PC-3 (cell line): Measurements from ENCODE around the gene SYT13. TPM values are rescaled to one million over a fixed set of nuclear protein-coding genes. Genes with fewer than 3 reads are reported as not detected.

Experiments used
- ATAC-seq: fragments of 200-7000 bp; cut with Tn5 transposase; 2 replicates; pipeline ENCODE4 v1.9.1; 2020; ENCODE audit warnings: mild to moderate bottlenecking, moderate library complexity
- BruUV-seq: library from RNA; stranded (reverse); fragments of 400-500 nt; replicated peaks from 2 replicates; lab custom pipeline; 2021; lab: Mats Ljungman, UMichigan
- CTCF ChIA-PET: fragments of 300-600 bp; sonication (Branson Sonifier 250); formaldehyde crosslinking; loops from one replicate; lab custom pipeline; 2022; ENCODE audit warnings: antibody characterized with exemption; lab: Charles Lee
- POLR2A ChIA-PET: fragments of 300-600 bp; sonication (Branson Sonifier 250); formaldehyde crosslinking; loops from one replicate; lab custom pipeline; 2022; ENCODE audit warnings: antibody characterized with exemption; ENCODE audit not compliant: unreplicated experiment; lab: Charles Lee
- DNase-seq: peaks from one replicate; pipeline ENCODE4 v3.0.0-alpha.2; 2015
- H2AFZ ChIP-seq: fragments of 300-600 bp; sonication (generic); 2 replicates; pipeline ENCODE4 v1.6.0; 2016; ENCODE audit warnings: antibody characterized with exemption, low read length
- H3F3A ChIP-seq: fragments of 300-600 bp; sonication (generic); one replicate; pipeline ENCODE4 v1.6.0; 2017; ENCODE audit warnings: antibody characterized with exemption, low read length, control low read depth, mild to moderate bottlenecking; ENCODE audit not compliant: unreplicated experiment
- H3K27ac ChIP-seq: fragments of 300-600 bp; sonication (generic); 2 replicates; pipeline ENCODE4 v1.5.1; 2016; ENCODE audit warnings: mild to moderate bottlenecking, low read length
- H3K27me3 ChIP-seq: fragments of 300-600 bp; sonication (generic); 2 replicates; pipeline ENCODE4 v1.6.1; 2016; ENCODE audit warnings: low read length, mixed read lengths
- H3K36me3 ChIP-seq: fragments of 300-600 bp; sonication (generic); 2 replicates; pipeline ENCODE4 v1.6.1; 2016; ENCODE audit warnings: low read depth, mixed run types, low read length, mixed read lengths
- H3K4me1 ChIP-seq: fragments of 300-600 bp; sonication (generic); 2 replicates; pipeline ENCODE4 v1.5.1; 2016; ENCODE audit warnings: low read length; ENCODE audit not compliant: insufficient read depth
- H3K4me2 ChIP-seq: fragments of 300-600 bp; sonication (generic); 2 replicates; pipeline ENCODE4 v1.6.0; 2016; ENCODE audit warnings: low read length
- H3K4me3 ChIP-seq: fragments of 300-600 bp; sonication (generic); 2 replicates; pipeline ENCODE4 v1.5.1; 2016; ENCODE audit warnings: mild to moderate bottlenecking, low read length, mixed read lengths
- H3K79me2 ChIP-seq: fragments of 300-600 bp; sonication (generic); 2 replicates; pipeline ENCODE4 v1.6.1; 2017; ENCODE audit warnings: low read length, mixed read lengths
- H3K9ac ChIP-seq: fragments of 300-600 bp; sonication (generic); 2 replicates; pipeline ENCODE4 v1.6.0; 2016; ENCODE audit warnings: mild to moderate bottlenecking, low read length
- H3K9me2 ChIP-seq: fragments of 300-600 bp; sonication (generic); replicated peaks from 2 replicates; pipeline ENCODE4 v1.6.1; 2016; ENCODE audit warnings: mixed run types, low read length, mixed read lengths
- H3K9me3 ChIP-seq: fragments of 300-600 bp; sonication (generic); 2 replicates; pipeline ENCODE4 v1.6.1; 2016; ENCODE audit warnings: low read length, mixed read lengths
- H4K20me1 ChIP-seq: fragments of 300-600 bp; sonication (generic); 2 replicates; pipeline ENCODE4 v1.6.1; 2016; ENCODE audit warnings: low read length, mixed read lengths
- EZH2 ChIP-seq: fragments of 300-600 bp; sonication (generic); IDR thresholded peaks from one replicate; pipeline ENCODE4 v1.6.1; 2017; ENCODE audit warnings: antibody characterized with exemption, mild to moderate bottlenecking, low read length; ENCODE audit not compliant: unreplicated experiment
- EZH2phosphoT487 ChIP-seq: fragments of 300-600 bp; sonication (generic); IDR thresholded peaks from 2 replicates; pipeline ENCODE4 v1.6.1; 2018; ENCODE audit warnings: mild to moderate bottlenecking, antibody characterized with exemption, low read length, borderline replicate concordance
- intact Hi-C: fragments of 100-400 bp; cut with micrococcal nuclease; formaldehyde crosslinking; loops from 2 replicates; pipeline ENCODE4 v1.9.0; 2023
- total RNA-seq: library from RNA; depleted of rRNA; stranded (reverse); fragments of >200 nt; gene quantifications from 2 replicates; pipeline ENCODE4 v1.2.3, GENCODE V29; 2014
- TF ChIP-seq, protein P1 (sequence below): fragments of 300-600 bp; sonication (generic); conservative IDR thresholded peaks from 2 replicates; pipeline ENCODE4 v1.5.1; 2017; ENCODE audit warnings: antibody characterized with exemption, low read depth, mild to moderate bottlenecking, low read length

SYT13 gene
- total RNA-seq, 1 experiment from 2014 or later, result not detected

DNA sequence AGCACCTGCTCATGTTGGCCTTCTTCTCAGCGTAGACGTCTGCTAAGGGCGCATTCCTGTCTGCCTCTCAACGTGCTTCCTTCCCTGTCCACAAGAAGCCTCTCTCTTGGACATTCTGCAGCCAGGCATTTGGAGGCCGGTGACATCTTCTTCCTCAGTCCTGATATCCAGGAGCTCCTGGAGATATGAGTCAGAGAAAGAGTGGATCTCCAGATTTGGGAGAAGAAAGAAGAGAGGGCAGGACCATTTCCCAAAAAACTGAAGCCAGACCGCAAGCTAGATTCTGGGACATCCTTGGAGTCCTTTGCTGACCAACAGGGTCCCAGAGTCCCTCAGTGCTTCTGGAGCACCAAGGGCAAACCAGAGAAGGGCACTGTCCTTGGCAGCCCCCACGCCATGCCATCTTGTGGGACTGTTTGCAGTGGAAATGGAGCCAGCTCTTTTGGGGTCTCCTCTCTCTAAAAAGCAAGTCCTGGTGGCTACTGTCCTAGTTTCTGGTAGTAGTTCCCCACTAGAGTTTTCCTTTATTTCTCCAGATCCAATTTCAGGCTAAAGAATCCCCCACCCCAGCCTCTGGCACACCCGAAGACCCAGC lies 36.1 kb upstream of the SYT13 start:
- H3K9me2 ChIP-seq, result no peaks in the 10 kb centered on the region
- DNase-seq (no peak), ATAC-seq (no peak)
- no peaks in the 10 kb centered on the region for H3K79me2 ChIP-seq
- H3K9ac ChIP-seq, result no peak overlapping the region
- H3K4me3 ChIP-seq, result no peak overlapping the region
- no peaks in the 10 kb centered on the region for H4K20me1 ChIP-seq
- TF ChIP-seq, protein P1, sequence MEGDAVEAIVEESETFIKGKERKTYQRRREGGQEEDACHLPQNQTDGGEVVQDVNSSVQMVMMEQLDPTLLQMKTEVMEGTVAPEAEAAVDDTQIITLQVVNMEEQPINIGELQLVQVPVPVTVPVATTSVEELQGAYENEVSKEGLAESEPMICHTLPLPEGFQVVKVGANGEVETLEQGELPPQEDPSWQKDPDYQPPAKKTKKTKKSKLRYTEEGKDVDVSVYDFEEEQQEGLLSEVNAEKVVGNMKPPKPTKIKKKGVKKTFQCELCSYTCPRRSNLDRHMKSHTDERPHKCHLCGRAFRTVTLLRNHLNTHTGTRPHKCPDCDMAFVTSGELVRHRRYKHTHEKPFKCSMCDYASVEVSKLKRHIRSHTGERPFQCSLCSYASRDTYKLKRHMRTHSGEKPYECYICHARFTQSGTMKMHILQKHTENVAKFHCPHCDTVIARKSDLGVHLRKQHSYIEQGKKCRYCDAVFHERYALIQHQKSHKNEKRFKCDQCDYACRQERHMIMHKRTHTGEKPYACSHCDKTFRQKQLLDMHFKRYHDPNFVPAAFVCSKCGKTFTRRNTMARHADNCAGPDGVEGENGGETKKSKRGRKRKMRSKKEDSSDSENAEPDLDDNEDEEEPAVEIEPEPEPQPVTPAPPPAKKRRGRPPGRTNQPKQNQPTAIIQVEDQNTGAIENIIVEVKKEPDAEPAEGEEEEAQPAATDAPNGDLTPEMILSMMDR, result no peak
- TF ChIP-seq EZH2, result no peak
- no peak for TF ChIP-seq EZH2phosphoT487
- H3K36me3 ChIP-seq, result no peaks in the 10 kb centered on the region
- no peak overlapping the region for H3K27ac ChIP-seq
- CTCF ChIA-PET, result no interaction called here
- BruUV-seq, result no TSS peak
- H2AFZ ChIP-seq, result no peak overlapping the region
- H3F3A ChIP-seq, result no peaks in the 10 kb centered on the region
- H3K9me3 ChIP-seq, result no peaks in the 10 kb centered on the region; the same call in 1 of the 2 replicates
- intact Hi-C loops, result no loop called here
- H3K4me2 ChIP-seq, result no peak overlapping the region
- H3K27me3 ChIP-seq, result peaks cover 46% of the 10 kb centered on the region
- POLR2A ChIA-PET, result no interaction called here
- H3K4me1 ChIP-seq, result no peaks in the 10 kb centered on the region

DNA sequence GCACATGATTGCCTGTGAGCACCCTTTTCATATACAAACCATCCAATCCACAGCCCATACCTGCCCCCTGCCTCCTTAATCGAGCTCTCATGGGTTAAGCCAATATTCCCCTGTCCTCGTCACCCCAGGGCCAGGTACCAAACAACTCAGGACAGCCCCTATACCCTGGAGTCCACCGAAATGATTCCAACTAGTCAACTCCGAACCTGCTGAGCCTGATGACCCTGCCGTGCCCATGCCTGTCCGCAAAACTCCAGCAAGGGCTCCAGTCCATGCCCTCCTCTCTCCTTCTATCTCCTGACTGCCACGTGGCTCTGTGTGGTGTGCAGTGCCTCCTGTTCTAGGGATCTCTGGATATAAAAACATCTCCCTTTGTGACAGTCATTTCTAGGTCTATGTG lies 35.5 kb upstream of the SYT13 start:
- no peaks in the 10 kb centered on the region; the same call in 1 of the 2 replicates for H3K9me3 ChIP-seq
- H3K9me2 ChIP-seq, result no peaks in the 10 kb centered on the region
- H3K4me1 ChIP-seq, result no peaks in the 10 kb centered on the region
- H2AFZ ChIP-seq, result no peak overlapping the region
- no peak overlapping the region for H3K27ac ChIP-seq
- BruUV-seq, result no TSS peak
- TF ChIP-seq EZH2, result no peak
- TF ChIP-seq, protein P1, result no peak
- DNase-seq, result no peak
- ChIA-PET POLR2A (no interaction called here), CTCF (no interaction called here)
- H3K4me2 ChIP-seq, result no peak overlapping the region
- no peak overlapping the region for H3K4me3 ChIP-seq
- H4K20me1 ChIP-seq, result no peaks in the 10 kb centered on the region
- H3K36me3 ChIP-seq, result no peaks in the 10 kb centered on the region
- H3K9ac ChIP-seq, result no peak overlapping the region
- no peak for ATAC-seq
- no peaks in the 10 kb centered on the region for H3F3A ChIP-seq
- H3K27me3 ChIP-seq, result peaks cover 46% of the 10 kb centered on the region
- no peaks in the 10 kb centered on the region for H3K79me2 ChIP-seq
- intact Hi-C loops, result no loop called here

DNA sequence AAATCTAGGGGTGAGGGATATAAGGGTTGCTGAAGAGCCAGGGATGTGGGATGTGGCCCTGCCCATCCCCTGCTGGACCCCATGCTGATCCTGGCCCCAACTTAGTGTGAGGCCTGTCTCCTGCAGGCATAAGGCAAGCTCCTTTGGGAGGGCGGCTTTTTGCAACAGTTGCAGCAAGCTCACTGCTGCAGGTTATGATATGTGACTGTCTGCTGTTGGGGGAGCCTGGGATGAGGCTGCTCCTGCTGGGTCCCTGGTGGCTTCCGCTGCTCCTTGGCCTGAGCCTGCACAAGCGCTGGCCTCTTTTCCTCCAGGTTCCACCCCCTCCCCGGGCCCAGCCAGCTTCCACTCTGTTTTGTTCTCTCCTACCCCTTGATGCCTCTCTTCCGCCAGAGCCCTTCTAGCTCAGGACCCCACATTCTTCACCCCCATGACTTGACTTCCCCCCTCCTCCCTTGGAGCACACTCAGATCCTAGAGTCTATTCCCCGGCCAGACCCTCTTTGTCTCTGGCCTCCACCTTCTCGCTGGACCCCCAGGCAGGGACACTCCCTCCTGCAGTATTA lies 35.0 kb upstream of the SYT13 start:
- DNase-seq, result no peak
- ChIA-PET CTCF (no interaction called here), POLR2A (no interaction called here)
- intact Hi-C loops, result no loop called here
- Histone ChIP-seq H3K27ac (no peak overlapping the region), H3K79me2 (no peaks in the 10 kb centered on the region), H2AFZ (no peak overlapping the region), H3K4me3 (no peak overlapping the region), H3K4me2 (no peak overlapping the region), H3K36me3 (no peaks in the 10 kb centered on the region), H3K9me2 (no peaks in the 10 kb centered on the region), H3K9ac (no peak overlapping the region), H4K20me1 (no peaks in the 10 kb centered on the region), H3F3A (no peaks in the 10 kb centered on the region), H3K4me1 (no peaks in the 10 kb centered on the region), H3K9me3 (no peaks in the 10 kb centered on the region), H3K27me3 (peaks cover 46% of the 10 kb centered on the region)
- no TSS peak for BruUV-seq
- ATAC-seq, result no peak
- TF ChIP-seq EZH2 (no peak), EZH2phosphoT487 (no peak)
- TF ChIP-seq, protein P1, result no peak
